Muscle of arm (tissue), 14 donors: ENCODE results near the gene RPL36AL. TPM values are rescaled to one million over a fixed set of nuclear protein-coding genes. Genes with fewer than 3 reads are reported as not detected.
"Not testable (repeated sequence)": the region's sequence is repeated elsewhere in the genome, so short reads cannot be mapped to it uniquely, and the experiment has no call there.

Experiments used
- DNase-seq: peaks from one replicate; pipeline ENCODE4 v3.0.0-alpha.2; 2013
- long read RNA-seq, 11 donors: transcript quantifications; one replicate each; lab custom pipeline, GENCODE V29; 2026
- polyA plus RNA-seq, 12 donors: library from polyadenylated mRNA; unstranded; fragments of 120-200 nt; gene quantifications; one replicate each; pipeline ENCODE4 v1.2.1, GENCODE V29; 2013; ENCODE audit not compliant: insufficient read length in 12 of 12

Gene RPL36AL
- 100 to 1,000 TPM in 11 of 12 donors, not detected in 1; 144 to 313 (median 177) TPM for polyA plus RNA-seq
- long read RNA-seq, donor 1, transcript RPL36AL-201 (2 exons, 746 nt) = major isoform, 257 of 257 reads
- long read RNA-seq, donor 1, partial matches to known transcripts = 0 of 257 reads
- long read RNA-seq, donor 1, other reads (novel, unspliced or antisense) = 0 of 257 reads
- long read RNA-seq, donor 2, transcript RPL36AL-201 (2 exons, 746 nt) = major isoform, 280 of 280 reads
- long read RNA-seq, donor 2, partial matches to known transcripts = 0 of 280 reads
- long read RNA-seq, donor 2, other reads (novel, unspliced or antisense) = 0 of 280 reads
- long read RNA-seq, donor 3, transcript RPL36AL-201 (2 exons, 746 nt) = major isoform, 118 of 139 reads
- long read RNA-seq, donor 3, partial matches to known transcripts = 21 of 139 reads
- long read RNA-seq, donor 3, other reads (novel, unspliced or antisense) = 0 of 139 reads
- long read RNA-seq, donor 4, transcript RPL36AL-201 (2 exons, 746 nt) = major isoform, 93 of 93 reads
- long read RNA-seq, donor 4, partial matches to known transcripts = 0 of 93 reads
- long read RNA-seq, donor 4, other reads (novel, unspliced or antisense) = 0 of 93 reads
- long read RNA-seq, donor 5, transcript RPL36AL-201 (2 exons, 746 nt) = major isoform, 179 of 179 reads
- long read RNA-seq, donor 5, partial matches to known transcripts = 0 of 179 reads
- long read RNA-seq, donor 5, other reads (novel, unspliced or antisense) = 0 of 179 reads
- long read RNA-seq, donor 6, transcript RPL36AL-201 (2 exons, 746 nt) = major isoform, 115 of 115 reads
- long read RNA-seq, donor 6, partial matches to known transcripts = 0 of 115 reads
- long read RNA-seq, donor 6, other reads (novel, unspliced or antisense) = 0 of 115 reads
- long read RNA-seq, donor 7, transcript RPL36AL-201 (2 exons, 746 nt) = major isoform, 90 of 90 reads
- long read RNA-seq, donor 7, partial matches to known transcripts = 0 of 90 reads
- long read RNA-seq, donor 7, other reads (novel, unspliced or antisense) = 0 of 90 reads
- long read RNA-seq, donor 8, transcript RPL36AL-201 (2 exons, 746 nt) = major isoform, 179 of 190 reads
- long read RNA-seq, donor 8, partial matches to known transcripts = 11 of 190 reads
- long read RNA-seq, donor 8, other reads (novel, unspliced or antisense) = 0 of 190 reads
- long read RNA-seq, donor 9, transcript RPL36AL-201 (2 exons, 746 nt) = major isoform, 144 of 144 reads
- long read RNA-seq, donor 9, partial matches to known transcripts = 0 of 144 reads
- long read RNA-seq, donor 9, other reads (novel, unspliced or antisense) = 0 of 144 reads
- long read RNA-seq, donor 10, transcript RPL36AL-201 (2 exons, 746 nt) = major isoform, 193 of 193 reads
- long read RNA-seq, donor 10, partial matches to known transcripts = 0 of 193 reads
- long read RNA-seq, donor 10, other reads (novel, unspliced or antisense) = 0 of 193 reads
- long read RNA-seq, donor 11, transcript RPL36AL-201 (2 exons, 746 nt) = major isoform, 237 of 237 reads
- long read RNA-seq, donor 11, partial matches to known transcripts = 0 of 237 reads
- long read RNA-seq, donor 11, other reads (novel, unspliced or antisense) = 0 of 237 reads

- peak; percentile 99 for DNase-seq
Measured at GRCh38 chr14:49620182-49621113, at the start of gene RPL36AL, which contains the start of gene MGAT2. TSS of gene RPL36AL (minus strand) at chr14:49620626. CDS start at chr14:49619104, 1,522 bp downstream. TSS of gene MGAT2 (plus strand) at chr14:49620799. CDS start at chr14:49621269, 470 bp downstream.

- DNase-seq = no peak
Measured at GRCh38 chr14:49659526-49660455, 39.4 kb upstream of the RPL36AL start.

- not testable (repeated sequence) for DNase-seq
Measured at GRCh38 chr14:49657500-49657899, 37.1 kb upstream of the RPL36AL start.

- DNase-seq = no peak
Measured at GRCh38 chr14:49654511-49654910, 34.1 kb upstream of the RPL36AL start.

- DNase-seq = no peak
Measured at GRCh38 chr14:49653508-49653907, 33.1 kb upstream of the RPL36AL start.

GRCh38 chr14:49642163-49642562, 21.7 kb upstream of the RPL36AL start:
- no peak for DNase-seq

GRCh38 chr14:49641697-49642129, 21.3 kb upstream of the RPL36AL start:
- no peak for DNase-seq

GRCh38 chr14:49640540-49641417, 20.4 kb upstream of the RPL36AL start:
- DNase-seq = no peak

GRCh38 chr14:49637534-49638078, 17.2 kb upstream of the RPL36AL start:
- DNase-seq = no peak

- no peak for DNase-seq
Measured at GRCh38 chr14:49636866-49637265, 16.4 kb upstream of the RPL36AL start.

- DNase-seq = peak; percentile 76
Measured at GRCh38 chr14:49634547-49635334, 14.3 kb upstream of the RPL36AL start, which contains the start of gene DNAAF2. TSS of gene DNAAF2 (minus strand) at chr14:49635244. CDS start at chr14:49635149, 95 bp downstream.

GRCh38 chr14:49633640-49634546, 13.5 kb upstream of the RPL36AL start:
- peak; percentile 96 for DNase-seq

GRCh38 chr14:49623941-49624839, 3.8 kb upstream of the RPL36AL start:
- no peak for DNase-seq

- no peak for DNase-seq
Measured at GRCh38 chr14:49623387-49623786, 3.0 kb upstream of the RPL36AL start.
